Liver (tissue), 9 donors: ENCODE measurements around the gene OSBPL5. TPM values are rescaled to one million over a fixed set of nuclear protein-coding genes. Genes with fewer than 3 reads are reported as not detected.

ENCODE experiments used
- DNase-seq: peaks from one replicate; pipeline ENCODE4 v3.0.0-alpha.2; 2017; ENCODE audit warnings: low spot score
- H3K27ac ChIP-seq, 2 donors: one replicate each; pipeline ENCODE4 v1.7.0; 2013; ENCODE audit warnings: inconsistent platforms in 2 of 2, low read length in 2 of 2, control low read depth in 1 of 2, low read depth in 1 of 2, mild to moderate bottlenecking in 1 of 2
- H3K27me3 ChIP-seq, 4 donors: one replicate each; pipeline versions ENCODE4 v1.6.1 to v1.7.0; 2013; ENCODE audit warnings: low read length in 3 of 4, inconsistent platforms in 1 of 4, mild to moderate bottlenecking in 1 of 4, moderate library complexity in 1 of 4; ENCODE audit not compliant: control insufficient read depth in 4 of 4, insufficient read depth in 4 of 4
- H3K36me3 ChIP-seq, 4 donors: one replicate each; pipeline versions ENCODE4 v1.6.1 to v1.7.0; 2013; ENCODE audit warnings: low read length in 3 of 4, mild to moderate bottlenecking in 3 of 4, low read depth in 1 of 4, moderate library complexity in 1 of 4; ENCODE audit not compliant: control insufficient read depth in 4 of 4, insufficient read depth in 3 of 4
- H3K4me1 ChIP-seq, 4 donors: one replicate each; pipeline versions ENCODE4 v1.6.1 to v1.7.0; 2013; ENCODE audit warnings: low read length in 3 of 4, mild to moderate bottlenecking in 3 of 4, moderate library complexity in 1 of 4; ENCODE audit not compliant: control insufficient read depth in 4 of 4, insufficient read depth in 4 of 4
- H3K4me3 ChIP-seq, 3 donors: one replicate each; pipeline versions ENCODE4 v1.6.1 to v1.7.0; 2013; ENCODE audit warnings: low read length in 3 of 3, control low read depth in 1 of 3, low read depth in 1 of 3, mild to moderate bottlenecking in 1 of 3
- H3K9ac ChIP-seq, 2 donors: one replicate each; pipeline ENCODE4 v1.7.0; 2013; ENCODE audit warnings: low read length in 2 of 2, mild to moderate bottlenecking in 2 of 2, moderate library complexity in 2 of 2, control low read depth in 1 of 2, low read depth in 1 of 2
- H3K9me3 ChIP-seq, 4 donors: one replicate each; pipeline versions ENCODE4 v1.6.1 to v1.7.0; 2013; ENCODE audit warnings: low read length in 3 of 4; ENCODE audit not compliant: control insufficient read depth in 4 of 4
- CTCF ChIP-seq: fragments of 150-350 bp; IDR thresholded peaks from 2 replicates; pipeline ENCODE4 v1.5.1; 2017; ENCODE audit warnings: improper control_type of control experiment, low read depth, low read length; ENCODE audit not compliant: missing input control
- EGR1 ChIP-seq, 2 donors: IDR thresholded peaks; 2 replicates each; pipeline ENCODE4 v1.6.1; 2016 to 2018; ENCODE audit warnings: antibody characterized with exemption in 2 of 2, low read depth in 2 of 2
- FOXA1 ChIP-seq: IDR thresholded peaks from 2 replicates; pipeline ENCODE4 v1.6.1; 2016; ENCODE audit warnings: antibody characterized with exemption
- FOXA2 ChIP-seq: IDR thresholded peaks from 2 replicates; pipeline ENCODE4 v1.6.1; 2016; ENCODE audit warnings: antibody characterized with exemption
- GABPA ChIP-seq, 2 donors: IDR thresholded peaks in 1 of 2; conservative IDR thresholded peaks in 1 of 2; 2 replicates each; pipeline ENCODE4 v1.6.1; 2016; ENCODE audit warnings: antibody characterized with exemption in 2 of 2, mild to moderate bottlenecking in 1 of 2, moderate library complexity in 1 of 2
- HNF4A ChIP-seq, 2 donors: conservative IDR thresholded peaks; 2 replicates each; pipeline ENCODE4 v1.6.1; 2016; ENCODE audit warnings: antibody characterized with exemption in 2 of 2, mild to moderate bottlenecking in 2 of 2
- HNF4G ChIP-seq: IDR thresholded peaks from 2 replicates; pipeline ENCODE4 v1.6.1; 2016; ENCODE audit warnings: antibody characterized with exemption
- JUND ChIP-seq, 2 donors: IDR thresholded peaks; 2 replicates each; pipeline ENCODE4 v1.6.1; 2016; ENCODE audit warnings: antibody characterized with exemption in 2 of 2
- MAX ChIP-seq: IDR thresholded peaks from 2 replicates; pipeline ENCODE4 v1.6.1; 2016; ENCODE audit warnings: antibody characterized with exemption
- NR2F2 ChIP-seq: IDR thresholded peaks from 2 replicates; pipeline ENCODE4 v1.6.1; 2016; ENCODE audit warnings: antibody characterized with exemption
- RAD21 ChIP-seq, 2 donors: IDR thresholded peaks; 2 replicates each; pipeline ENCODE4 v1.6.1; 2016; ENCODE audit warnings: antibody characterized with exemption in 2 of 2, mild to moderate bottlenecking in 2 of 2
- REST ChIP-seq: IDR thresholded peaks from 2 replicates; pipeline ENCODE4 v1.6.1; 2016; ENCODE audit warnings: antibody characterized with exemption, mild to moderate bottlenecking
- RXRA ChIP-seq, 2 donors: IDR thresholded peaks; 2 replicates each; pipeline ENCODE4 v1.6.1; 2017 to 2018; ENCODE audit warnings: antibody characterized with exemption in 2 of 2, mild to moderate bottlenecking in 1 of 2
- SP1 ChIP-seq: IDR thresholded peaks from 2 replicates; pipeline ENCODE4 v1.6.1; 2018; ENCODE audit warnings: antibody characterized with exemption, mild to moderate bottlenecking
- TAF1 ChIP-seq: conservative IDR thresholded peaks from 2 replicates; pipeline ENCODE4 v1.6.1; 2016; ENCODE audit warnings: antibody characterized with exemption, mild to moderate bottlenecking
- YY1 ChIP-seq: IDR thresholded peaks from 2 replicates; pipeline ENCODE4 v1.6.1; 2016; ENCODE audit warnings: antibody characterized with exemption, mild to moderate bottlenecking
- ZBTB33 ChIP-seq: IDR thresholded peaks from 2 replicates; pipeline ENCODE4 v1.6.1; 2016; ENCODE audit warnings: antibody characterized with exemption
- WGBS: extraction: QIAGEN DNeasy Blood & Tissue Kit; methylation state at CpG from one replicate; pipeline ENCODE4 v1.1.7; 2013; 5-methylcytosine and 5-hydroxymethylcytosine counted together
- polyA plus RNA-seq, 2 donors: library from polyadenylated mRNA; stranded (reverse) in 1 of 2; unstranded in 1 of 2; fragments of 200-250 nt in 1 of 2; fragments of >200 nt in 1 of 2; fragmentation: Nextera tagmentation in 1 of 2; extraction: Ambion mirVana in 1 of 2; gene quantifications; one replicate each; pipeline versions ENCODE4 v1.2.1 to v1.2.3, GENCODE V29; 2013 to 2015
- total RNA-seq, 2 donors: library from RNA; depleted of rRNA; stranded (reverse); fragments of >200 nt; gene quantifications; one replicate each; pipeline ENCODE4 v1.2.3, GENCODE V29; 2014
- donor health status: healthy.
- donor health status: healthy.
- donor health status: healthy.
- donor health status: healthy.
- donor health status: healthy.

OSBPL5 gene
- total and polyA plus RNA-seq, 4 donors = 0.74 to 6.2 (median 3.9) TPM

- Histone ChIP-seq H3K27me3 (no peaks in the 10 kb centered on the region), H3K4me1 (no peaks in the 10 kb centered on the region), H3K36me3 (no peaks in the 10 kb centered on the region), H3K27ac (no peak overlapping the region), H3K9ac (no peak overlapping the region), H3K4me3 (no peak overlapping the region), H3K9me3 (no peaks in the 10 kb centered on the region)
- TF ChIP-seq CTCF = no peak
- 59% methylated on average over 11 of the region's 11 CpGs for WGBS
- no peak for DNase-seq
These were observed 87.8 kb downstream of the OSBPL5 start for GRCh38 chr11:3077189-3077836.

- H3K27me3 ChIP-seq = no peaks in the 10 kb centered on the region
- no peak overlapping the region for H3K9ac ChIP-seq
- no peak overlapping the region for H3K27ac ChIP-seq
- DNase-seq = no peak
- no peak for TF ChIP-seq REST
- no peak for TF ChIP-seq TAF1
- TF ChIP-seq GABPA (IDR thresholded peaks at IDR 0.05 in 1 of 2, conservative IDR thresholded peaks at IDR 0.05 in 1 of 2) = no peak
- TF ChIP-seq NR2F2 = no peak
- no peak for TF ChIP-seq HNF4A (conservative IDR thresholded peaks at IDR 0.05)
- TF ChIP-seq HNF4G = no peak
- TF ChIP-seq ZBTB33 = no peak
- no peak for TF ChIP-seq FOXA2
- no peak for TF ChIP-seq MAX
- TF ChIP-seq EGR1 (IDR thresholded peaks at IDR 0.05; ENCODE audit: low read depth in 2 of 2) = no peak
- no peak for TF ChIP-seq SP1
- TF ChIP-seq FOXA1 = no peak
- no peak for TF ChIP-seq YY1
- no peak for TF ChIP-seq RAD21 (IDR thresholded peaks at IDR 0.05)
- TF ChIP-seq JUND (IDR thresholded peaks at IDR 0.05) = no peak
- no peak for TF ChIP-seq CTCF
- TF ChIP-seq RXRA (IDR thresholded peaks at IDR 0.05) = no peak
- H3K4me3 ChIP-seq = no peak overlapping the region
- 84% methylated on average over 8 of the region's 8 CpGs for WGBS
- H3K4me1 ChIP-seq = no peaks in the 10 kb centered on the region
- no peaks in the 10 kb centered on the region for H3K36me3 ChIP-seq
- H3K9me3 ChIP-seq = no peaks in the 10 kb centered on the region
These were observed 90.1 kb downstream of the OSBPL5 start for GRCh38 chr11:3074912-3075589.
